Astrocyte of the cerebellum (primary cell): ENCODE measurements around the gene CRCP.
"Not testable (repeated sequence)": the region's sequence is repeated elsewhere in the genome, so short reads cannot be mapped to it uniquely, and the experiment has no call there.

Experiments used
- DNase-seq: peaks from one replicate; pipeline ENCODE4 v3.0.0-alpha.2; 2011; ENCODE audit warnings: low read depth
- H3K4me3 ChIP-seq: 2 replicates; pipeline ENCODE4 v1.5.1; 2011; ENCODE audit warnings: mild to moderate bottlenecking, low read depth, low read length, moderate library complexity
- CTCF ChIP-seq: IDR thresholded peaks from 2 replicates; pipeline ENCODE4 v1.5.1; 2012; ENCODE audit warnings: low read length, low read depth, moderate library complexity, mild to moderate bottlenecking; ENCODE audit errors: missing control alignments
- in situ Hi-C: cut with HindIII; loops from 2 replicates; pipeline ENCODE4 v1.10.0; 2017; ENCODE audit warnings: low sequenced_read_pairs

CRCP gene

GRCh38 chr7:66095010-66095409 is 19.6 kb upstream of the CRCP start:
- no peak for DNase-seq
- no peak overlapping the region for H3K4me3 ChIP-seq
- in situ Hi-C loops: no loop called here
- no peak for TF ChIP-seq CTCF

GRCh38 chr7:66099232-66099550 is 15.5 kb upstream of the CRCP start:
- no peak for TF ChIP-seq CTCF
- DNase-seq: no peak
- in situ Hi-C loops: no loop called here
- no peak overlapping the region for H3K4me3 ChIP-seq

GRCh38 chr7:66099551-66100407 is 14.9 kb upstream of the CRCP start:
- peak; percentile 23 for DNase-seq
- in situ Hi-C loops: no loop called here
- TF ChIP-seq CTCF: no peak
- peak overlapping the region; percentile 34 for H3K4me3 ChIP-seq

GRCh38 chr7:66100408-66101050 is 14.1 kb upstream of the CRCP start:
- peak overlapping the region; percentile 34 for H3K4me3 ChIP-seq
- no peak for DNase-seq
- no peak for TF ChIP-seq CTCF
- in situ Hi-C loops: no loop called here

- in situ Hi-C loops, H3K4me3 ChIP-seq, DNase-seq: not testable (repeated sequence)
Measured at GRCh38 chr7:66102168-66102567, 12.5 kb upstream of the CRCP start.

GRCh38 chr7:66103994-66104393 is 10.7 kb upstream of the CRCP start:
- DNase-seq, H3K4me3 ChIP-seq, in situ Hi-C loops: not testable (repeated sequence)

- in situ Hi-C loops: no loop called here
- H3K4me3 ChIP-seq: no peak overlapping the region
- no peak for TF ChIP-seq CTCF
- no peak for DNase-seq
Measured at GRCh38 chr7:66105263-66105748, 9.3 kb upstream of the CRCP start.

- H3K4me3 ChIP-seq, DNase-seq, in situ Hi-C loops: not testable (repeated sequence)
Measured at GRCh38 chr7:66108410-66108809, 6.2 kb upstream of the CRCP start.
